DND-41 (cell line): ENCODE measurements around the gene POLR1H.

ENCODE experiments used
- ATAC-seq: fragments of 200-7000 bp; cut with Tn5 transposase; 3 replicates; pipeline ENCODE4 v1.9.1; 2021; ENCODE audit warnings: low read depth; ENCODE audit not compliant: insufficient read depth
- DNase-seq: peaks from one replicate; pipeline ENCODE4 v3.0.0-alpha.2; 2020
- H2AFZ ChIP-seq: 2 replicates; pipeline ENCODE4 v1.6.0; 2012; ENCODE audit warnings: low read depth, low read length
- H3K27ac ChIP-seq: 2 replicates; pipeline ENCODE4 v1.5.1; 2012; ENCODE audit warnings: low read length, inconsistent platforms
- H3K27me3 ChIP-seq: fragments of 200-600 bp; sonication (generic); 2 replicates; pipeline ENCODE4 v1.6.0; 2012; ENCODE audit warnings: low read length, mild to moderate bottlenecking, inconsistent platforms; ENCODE audit not compliant: insufficient read depth, poor library complexity
- H3K36me3 ChIP-seq: 2 replicates; pipeline ENCODE4 v1.5.1; 2012; ENCODE audit warnings: low read length, inconsistent platforms; ENCODE audit not compliant: insufficient read depth
- H3K4me1 ChIP-seq: 2 replicates; pipeline ENCODE4 v1.5.1; 2012; ENCODE audit warnings: mild to moderate bottlenecking, low read length; ENCODE audit not compliant: insufficient read depth
- H3K4me2 ChIP-seq: 2 replicates; pipeline ENCODE4 v1.6.0; 2012; ENCODE audit warnings: mild to moderate bottlenecking, moderate library complexity, low read length, inconsistent platforms; ENCODE audit not compliant: insufficient read depth
- H3K4me3 ChIP-seq, 2 experiments: fragments of 200-600 bp in 1 of 2; shearing (Covaris generic) in 1 of 2; 2 replicates each; pipeline ENCODE4 v1.5.1; 2012 to 2016; ENCODE audit warnings: inconsistent platforms in 2 of 2, low read length in 2 of 2, mild to moderate bottlenecking in 2 of 2, low read depth in 1 of 2, moderate library complexity in 1 of 2
- H3K79me2 ChIP-seq: 2 replicates; pipeline ENCODE4 v1.6.0; 2012; ENCODE audit warnings: low read length, inconsistent platforms; ENCODE audit not compliant: insufficient read depth
- H3K9ac ChIP-seq: 2 replicates; pipeline ENCODE4 v1.6.0; 2012; ENCODE audit warnings: low read depth, mild to moderate bottlenecking, inconsistent platforms, low read length, moderate library complexity
- H3K9me3 ChIP-seq: 2 replicates; pipeline ENCODE4 v1.5.1; 2012; ENCODE audit warnings: low read length, moderate library complexity, mild to moderate bottlenecking, inconsistent platforms; ENCODE audit not compliant: insufficient read depth, severe bottlenecking
- H4K20me1 ChIP-seq: 2 replicates; pipeline ENCODE4 v1.6.0; 2012; ENCODE audit warnings: low read length; ENCODE audit not compliant: insufficient read depth
- EZH2 ChIP-seq: IDR thresholded peaks from 3 replicates; pipeline ENCODE4 v1.6.1; 2012; ENCODE audit warnings: borderline replicate concordance, low read depth, mild to moderate bottlenecking, moderate library complexity, low read length, inconsistent platforms; ENCODE audit not compliant: severe bottlenecking
- TF ChIP-seq, protein P1 (sequence below): IDR thresholded peaks from 2 replicates; pipeline ENCODE4 v1.5.1; 2012; ENCODE audit warnings: borderline replicate concordance, low read length, moderate library complexity, mild to moderate bottlenecking; ENCODE audit not compliant: poor library complexity, severe bottlenecking; ENCODE audit errors: extremely low read depth

Gene POLR1H

DNA sequence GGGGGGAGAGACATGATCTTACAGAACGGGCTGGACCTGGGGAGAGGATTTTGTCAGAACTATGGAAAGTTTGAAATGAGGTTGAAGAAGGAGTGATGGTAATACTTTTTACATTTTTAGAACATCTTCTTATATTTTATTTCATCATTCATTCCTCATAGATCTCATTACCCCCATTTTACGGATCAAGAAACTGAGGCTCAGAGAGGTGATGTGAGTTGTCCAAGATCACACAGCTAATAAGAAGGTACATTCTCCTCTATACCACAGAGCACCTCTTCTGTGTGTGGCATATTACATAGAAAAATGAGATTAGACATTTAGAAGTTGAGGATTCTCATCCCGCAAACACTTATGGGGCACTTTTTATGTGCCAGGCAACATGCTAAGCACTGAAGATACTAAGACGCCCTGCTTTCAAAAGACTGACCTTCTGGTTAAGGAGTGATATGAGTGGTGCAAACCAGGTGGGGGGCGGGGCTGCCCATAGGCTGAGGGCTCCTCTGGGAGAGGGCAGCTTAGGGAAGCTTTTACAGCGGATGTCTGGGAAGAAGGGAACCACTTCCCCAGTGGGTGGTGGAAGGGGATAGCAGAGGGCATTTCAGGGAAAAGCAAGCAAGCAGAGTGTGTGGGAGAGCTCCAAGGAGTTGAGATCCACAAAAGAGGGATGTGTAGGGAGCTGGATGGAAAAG lies 31.9 kb downstream of the POLR1H start:
- H4K20me1 ChIP-seq, result no peaks in the 10 kb centered on the region
- no peaks in the 10 kb centered on the region for H3K9me3 ChIP-seq
- TF ChIP-seq EZH2, result no peak
- TF ChIP-seq, protein P1, sequence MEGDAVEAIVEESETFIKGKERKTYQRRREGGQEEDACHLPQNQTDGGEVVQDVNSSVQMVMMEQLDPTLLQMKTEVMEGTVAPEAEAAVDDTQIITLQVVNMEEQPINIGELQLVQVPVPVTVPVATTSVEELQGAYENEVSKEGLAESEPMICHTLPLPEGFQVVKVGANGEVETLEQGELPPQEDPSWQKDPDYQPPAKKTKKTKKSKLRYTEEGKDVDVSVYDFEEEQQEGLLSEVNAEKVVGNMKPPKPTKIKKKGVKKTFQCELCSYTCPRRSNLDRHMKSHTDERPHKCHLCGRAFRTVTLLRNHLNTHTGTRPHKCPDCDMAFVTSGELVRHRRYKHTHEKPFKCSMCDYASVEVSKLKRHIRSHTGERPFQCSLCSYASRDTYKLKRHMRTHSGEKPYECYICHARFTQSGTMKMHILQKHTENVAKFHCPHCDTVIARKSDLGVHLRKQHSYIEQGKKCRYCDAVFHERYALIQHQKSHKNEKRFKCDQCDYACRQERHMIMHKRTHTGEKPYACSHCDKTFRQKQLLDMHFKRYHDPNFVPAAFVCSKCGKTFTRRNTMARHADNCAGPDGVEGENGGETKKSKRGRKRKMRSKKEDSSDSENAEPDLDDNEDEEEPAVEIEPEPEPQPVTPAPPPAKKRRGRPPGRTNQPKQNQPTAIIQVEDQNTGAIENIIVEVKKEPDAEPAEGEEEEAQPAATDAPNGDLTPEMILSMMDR, result no peak
- DNase-seq, result no peak
- H3K9ac ChIP-seq, result no peak overlapping the region
- no peaks in the 10 kb centered on the region for H3K79me2 ChIP-seq
- no peak overlapping the region for H3K27ac ChIP-seq
- no peaks in the 10 kb centered on the region for H3K4me1 ChIP-seq
- H2AFZ ChIP-seq, result no peak overlapping the region
- no peak overlapping the region for H3K4me2 ChIP-seq
- H3K27me3 ChIP-seq, result peaks cover 49% of the 10 kb centered on the region
- no peaks in the 10 kb centered on the region for H3K36me3 ChIP-seq
- ATAC-seq, result no peak
- no peak overlapping the region for H3K4me3 ChIP-seq

DNA sequence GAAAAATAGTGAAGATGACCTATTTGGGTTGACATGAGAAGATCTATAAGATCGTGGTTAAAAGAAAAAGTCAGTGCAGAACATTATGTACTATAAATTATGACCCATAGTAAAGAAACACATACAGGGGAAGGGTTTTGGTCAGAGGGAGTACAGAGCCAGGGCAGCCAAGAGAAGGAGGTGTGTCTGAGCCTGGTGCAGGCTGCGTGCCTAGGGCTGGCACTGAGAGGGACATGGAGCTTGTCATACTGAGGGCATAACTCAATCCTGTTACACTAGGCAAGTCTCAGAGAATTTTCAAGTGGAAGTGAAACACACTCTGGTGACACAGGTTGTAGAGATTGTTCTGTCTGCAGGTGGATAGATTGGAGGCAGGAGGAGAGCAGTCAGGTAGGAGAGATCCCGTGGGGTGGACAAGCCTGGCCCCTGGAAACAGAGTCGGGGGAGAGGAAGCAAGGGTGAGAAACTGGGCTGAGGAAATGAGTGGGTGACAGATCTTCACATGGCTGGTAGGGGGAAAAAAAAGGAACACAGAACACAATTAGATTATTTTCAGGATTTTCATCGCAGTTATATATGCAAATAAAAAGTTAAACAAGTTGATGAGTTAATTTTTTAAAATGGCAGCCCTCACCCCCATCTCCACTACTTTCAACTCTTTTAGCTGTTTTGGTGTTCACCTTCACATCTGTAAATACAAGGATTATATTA lies 33.0 kb downstream of the POLR1H start:
- no peaks in the 10 kb centered on the region for H4K20me1 ChIP-seq
- no peaks in the 10 kb centered on the region for H3K36me3 ChIP-seq
- H3K27ac ChIP-seq, result no peak overlapping the region
- no peak overlapping the region for H3K9ac ChIP-seq
- no peaks in the 10 kb centered on the region for H3K79me2 ChIP-seq
- peaks cover 53% of the 10 kb centered on the region for H3K27me3 ChIP-seq
- no peak for TF ChIP-seq EZH2
- TF ChIP-seq, protein P1, result no peak
- H3K4me1 ChIP-seq, result no peaks in the 10 kb centered on the region
- no peak overlapping the region for H2AFZ ChIP-seq
- no peak overlapping the region for H3K4me2 ChIP-seq
- no peak overlapping the region for H3K4me3 ChIP-seq
- ATAC-seq (no peak), DNase-seq (no peak)
- no peaks in the 10 kb centered on the region for H3K9me3 ChIP-seq

DNA sequence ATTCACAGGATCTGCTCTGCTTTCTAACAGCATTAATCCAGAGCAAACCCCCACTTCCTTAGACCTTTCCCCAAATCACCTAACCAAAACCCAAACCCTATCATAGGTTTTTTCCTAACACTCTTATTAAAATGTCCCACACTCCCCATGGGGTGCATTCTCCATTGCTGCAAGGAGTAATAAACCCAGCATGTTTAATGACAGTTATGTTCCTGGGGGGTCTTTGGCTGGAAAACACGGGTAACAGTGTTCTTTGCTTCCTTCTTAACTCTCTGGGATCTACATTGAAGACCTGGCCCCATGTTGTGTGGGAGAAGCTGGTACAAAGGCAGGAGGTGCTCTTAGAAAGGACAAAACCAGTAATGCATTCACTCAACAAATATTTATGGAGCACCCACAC lies 35.8 kb downstream of the POLR1H start:
- Histone ChIP-seq H3K9ac (no peak overlapping the region), H3K27ac (no peak overlapping the region), H3K4me1 (peaks cover 6% of the 10 kb centered on the region), H2AFZ (no peak overlapping the region), H3K4me2 (no peak overlapping the region), H3K4me3 (no peak overlapping the region), H3K9me3 (no peaks in the 10 kb centered on the region), H3K79me2 (no peaks in the 10 kb centered on the region), H3K27me3 (peaks cover 71% of the 10 kb centered on the region), H4K20me1 (no peaks in the 10 kb centered on the region), H3K36me3 (no peaks in the 10 kb centered on the region)
- TF ChIP-seq, protein P1, result no peak
- TF ChIP-seq EZH2, result no peak
- DNase-seq (no peak), ATAC-seq (no peak)
